Uterus (tissue), 2 donors: Measurements from ENCODE around the gene L2HGDH.

Experiments used
- POLR2A ChIP-seq, 2 donors: fragments of 450-650 bp; IDR thresholded peaks; one replicate each; pipeline ENCODE4 v1.6.1; 2016; ENCODE audit warnings: antibody characterized with exemption in 2 of 2, mild to moderate bottlenecking in 1 of 2, moderate library complexity in 1 of 2
- TF ChIP-seq, protein P1 (sequence below), 4 experiments: fragments of 200-600 bp in 2 of 4; fragments of 450-650 bp in 2 of 4; sonication (generic) in 2 of 4; IDR thresholded peaks; one replicate each; pipeline ENCODE4 v1.5.1; 2016 to 2019; ENCODE audit warnings: antibody characterized with exemption in 4 of 4, mild to moderate bottlenecking in 2 of 4, moderate library complexity in 1 of 4

DNA sequence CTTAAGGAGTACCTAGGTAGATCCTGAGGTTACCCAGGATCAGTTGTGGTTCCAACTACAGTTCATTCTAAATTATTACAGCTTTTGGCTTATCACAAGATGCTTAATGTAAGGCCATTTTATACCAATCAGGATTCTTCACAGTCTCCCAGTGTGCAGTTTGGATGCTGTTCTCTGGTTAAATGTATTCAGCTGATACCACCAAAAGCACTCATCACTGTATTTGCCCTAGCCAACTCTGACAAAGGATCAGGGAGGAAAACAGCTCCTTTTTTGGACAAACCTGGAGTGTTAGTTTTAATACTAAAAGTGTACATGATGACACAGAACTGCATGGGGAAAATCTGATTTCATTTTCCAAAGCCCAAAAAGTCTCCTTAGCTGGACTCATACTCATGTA is 19.6 kb upstream of the L2HGDH start:
- no peak for TF ChIP-seq POLR2A (IDR thresholded peaks at IDR 0.05)
- TF ChIP-seq, protein P1, sequence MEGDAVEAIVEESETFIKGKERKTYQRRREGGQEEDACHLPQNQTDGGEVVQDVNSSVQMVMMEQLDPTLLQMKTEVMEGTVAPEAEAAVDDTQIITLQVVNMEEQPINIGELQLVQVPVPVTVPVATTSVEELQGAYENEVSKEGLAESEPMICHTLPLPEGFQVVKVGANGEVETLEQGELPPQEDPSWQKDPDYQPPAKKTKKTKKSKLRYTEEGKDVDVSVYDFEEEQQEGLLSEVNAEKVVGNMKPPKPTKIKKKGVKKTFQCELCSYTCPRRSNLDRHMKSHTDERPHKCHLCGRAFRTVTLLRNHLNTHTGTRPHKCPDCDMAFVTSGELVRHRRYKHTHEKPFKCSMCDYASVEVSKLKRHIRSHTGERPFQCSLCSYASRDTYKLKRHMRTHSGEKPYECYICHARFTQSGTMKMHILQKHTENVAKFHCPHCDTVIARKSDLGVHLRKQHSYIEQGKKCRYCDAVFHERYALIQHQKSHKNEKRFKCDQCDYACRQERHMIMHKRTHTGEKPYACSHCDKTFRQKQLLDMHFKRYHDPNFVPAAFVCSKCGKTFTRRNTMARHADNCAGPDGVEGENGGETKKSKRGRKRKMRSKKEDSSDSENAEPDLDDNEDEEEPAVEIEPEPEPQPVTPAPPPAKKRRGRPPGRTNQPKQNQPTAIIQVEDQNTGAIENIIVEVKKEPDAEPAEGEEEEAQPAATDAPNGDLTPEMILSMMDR (IDR thresholded peaks at IDR 0.05): no peak
